Stimulated activated effector memory CD8-positive, alpha-beta T cell treated with anti-CD3 and anti-CD28 coated beads, Interleukin-12 subunit alpha, Interleukin-12 subunit beta, amount 100 ng/mL, for 72 hours (primary cell): ENCODE results near the gene FBXO5.
A peak's percentile ranks its signal among the peaks of the same experiment; 100 is the strongest.
"Not testable (repeated sequence)": the region's sequence is repeated elsewhere in the genome, so short reads cannot be mapped to it uniquely, and the experiment has no call there.

Experiments
- ATAC-seq: fragments of 150-1000 bp; cut with Tn5 transposase; 2 replicates; pipeline ENCODE4 v1.10.0; 2021
- DNase-seq, 2 donors: peaks; one replicate each; pipeline ENCODE4 v3.0.0; 2021 to 2022; ENCODE audit warnings: low spot score in 2 of 2
- H3K27ac Mint-ChIP-seq: one replicate; pipeline ENCODE4 v1.8.0; 2022; ENCODE audit warnings: mild to moderate bottlenecking, mixed read lengths
- H3K36me3 Mint-ChIP-seq: one replicate; pipeline ENCODE4 v1.8.0; 2022; ENCODE audit warnings: mild to moderate bottlenecking, mixed read lengths
- H3K4me1 Mint-ChIP-seq: one replicate; pipeline ENCODE4 v1.8.0; 2022; ENCODE audit warnings: mixed read lengths
- H3K4me3 Mint-ChIP-seq: one replicate; pipeline ENCODE4 v1.8.0; 2022; ENCODE audit warnings: mild to moderate bottlenecking, mixed read lengths
- H3K9me3 Mint-ChIP-seq: one replicate; pipeline ENCODE4 v1.8.0; 2022; ENCODE audit warnings: mixed read lengths

The FBXO5 gene

DNA sequence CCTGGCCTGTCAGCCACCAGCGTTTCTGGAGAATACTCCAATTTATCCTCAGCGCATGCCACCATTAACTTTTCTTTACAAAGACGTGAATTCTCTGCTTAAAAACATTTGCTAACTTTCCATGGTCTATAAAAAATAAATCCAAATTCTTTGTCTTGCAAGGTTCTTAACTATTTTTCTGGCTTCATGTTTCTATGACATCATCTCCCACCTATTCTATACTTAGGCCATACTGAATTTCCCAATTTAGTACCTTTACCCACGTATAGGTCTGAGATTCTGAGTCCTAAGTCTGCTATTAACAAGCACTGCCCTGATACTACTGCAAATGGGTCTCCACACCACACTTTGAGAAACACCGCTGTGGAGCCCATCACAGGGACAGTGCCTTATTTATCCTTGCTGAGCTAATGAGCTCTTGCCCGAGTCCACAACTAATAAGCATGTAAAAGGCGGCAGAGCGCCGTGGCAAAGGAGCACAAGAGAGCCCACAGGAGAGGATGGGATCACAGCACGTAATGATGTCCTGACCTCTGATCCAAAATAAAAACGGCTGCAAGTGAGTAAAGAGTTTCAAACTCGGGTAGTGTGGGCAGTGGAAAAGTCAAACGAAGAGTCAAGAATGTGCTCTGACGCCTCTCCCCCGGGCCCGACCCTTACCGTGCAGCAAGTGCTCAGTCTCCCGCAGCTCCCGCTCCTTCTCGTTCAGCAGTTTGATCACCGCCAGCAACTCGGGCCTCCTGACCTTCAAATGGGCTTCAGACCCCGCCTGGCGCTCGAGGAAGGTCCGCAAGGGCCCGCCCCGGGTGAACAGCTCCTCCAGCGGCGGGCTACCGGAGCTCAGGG, 19.1 kb upstream of the FBXO5 start:
- peak; percentile 49 for ATAC-seq
- peak in 1 of 2 donors; percentile 55 for DNase-seq
- H3K9me3 Mint-ChIP-seq = no peaks in the 10 kb centered on the region
- H3K4me3 Mint-ChIP-seq = peak overlapping the region; percentile 94
- peaks cover 49% of the 10 kb centered on the region for H3K36me3 Mint-ChIP-seq
- peaks cover 43% of the 10 kb centered on the region for H3K4me1 Mint-ChIP-seq
- peak overlapping the region; percentile 96 for H3K27ac Mint-ChIP-seq

DNA sequence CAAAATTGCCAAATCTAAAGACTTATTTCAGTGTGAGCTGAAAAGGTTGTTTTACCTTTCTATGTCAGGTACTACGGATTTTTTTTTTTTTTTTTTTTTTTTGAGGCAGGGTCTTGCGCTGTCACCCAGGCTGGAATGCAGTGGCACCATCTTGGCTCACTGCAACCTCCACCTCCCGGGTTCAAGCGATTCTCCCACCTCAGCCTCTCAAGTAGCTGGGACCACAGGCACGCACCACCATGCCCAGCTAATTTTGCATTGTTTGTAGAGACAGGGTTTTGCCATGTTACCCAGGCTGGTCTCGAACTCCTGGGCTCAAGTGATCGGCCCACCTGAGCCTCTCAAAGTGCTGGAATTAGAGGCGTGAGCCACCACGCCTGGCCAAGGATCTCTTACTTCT, 17.9 kb upstream of the FBXO5 start:
- Mint-ChIP-seq H3K36me3 (peaks cover 61% of the 10 kb centered on the region), H3K4me3 (peak overlapping the region; percentile 94), H3K27ac (peak overlapping the region; percentile 96), H3K4me1 (peaks cover 50% of the 10 kb centered on the region)
- ATAC-seq, H3K9me3 Mint-ChIP-seq, DNase-seq: not testable (repeated sequence)

DNA sequence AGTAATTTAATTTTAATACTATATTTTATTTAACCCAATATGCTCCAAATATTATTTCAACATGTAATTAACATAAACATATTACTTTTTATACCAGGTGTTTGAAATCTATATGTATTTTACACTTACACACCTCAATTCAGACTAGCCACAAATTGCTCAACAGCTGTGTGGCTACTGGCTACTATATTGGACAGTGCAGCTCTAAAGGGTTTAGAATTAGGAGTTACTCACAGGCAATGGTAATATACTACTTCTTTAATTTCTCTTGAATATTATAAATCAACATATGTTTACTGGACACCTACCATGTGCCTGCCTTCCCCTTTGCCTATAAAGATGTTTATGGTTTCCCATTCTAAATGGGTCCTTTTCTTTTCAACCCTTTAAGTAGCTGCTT, 17.4 kb upstream of the FBXO5 start:
- DNase-seq (no peak), ATAC-seq (no peak)
- Mint-ChIP-seq H3K36me3 (peaks cover 66% of the 10 kb centered on the region), H3K9me3 (no peaks in the 10 kb centered on the region), H3K4me3 (peak overlapping the region; percentile 94), H3K4me1 (peaks cover 50% of the 10 kb centered on the region), H3K27ac (no peak overlapping the region)

DNA sequence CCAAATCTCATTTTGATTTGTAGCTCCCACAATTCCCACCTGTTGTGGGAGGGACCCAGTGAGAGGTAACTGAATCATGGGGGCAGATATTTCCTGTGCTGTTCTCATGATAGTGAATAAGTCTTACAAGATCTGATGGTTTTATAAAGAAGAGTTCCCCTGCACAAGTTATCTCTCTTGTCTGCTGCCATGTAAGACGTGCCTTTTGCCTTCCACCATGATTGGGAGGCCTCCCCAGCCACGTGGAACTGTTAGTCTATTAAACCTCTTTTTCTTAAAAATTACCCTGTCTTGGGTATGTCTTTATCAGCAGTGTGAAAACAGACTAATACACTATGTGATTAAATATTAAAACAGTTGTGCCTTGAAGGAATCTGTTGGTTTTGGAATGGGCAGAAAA, 16.7 kb upstream of the FBXO5 start:
- not testable (repeated sequence) for H3K9me3 Mint-ChIP-seq, H3K27ac Mint-ChIP-seq, DNase-seq, ATAC-seq
- Mint-ChIP-seq H3K4me3 (peak overlapping the region; percentile 94), H3K4me1 (peaks cover 50% of the 10 kb centered on the region), H3K36me3 (peaks cover 74% of the 10 kb centered on the region)

DNA sequence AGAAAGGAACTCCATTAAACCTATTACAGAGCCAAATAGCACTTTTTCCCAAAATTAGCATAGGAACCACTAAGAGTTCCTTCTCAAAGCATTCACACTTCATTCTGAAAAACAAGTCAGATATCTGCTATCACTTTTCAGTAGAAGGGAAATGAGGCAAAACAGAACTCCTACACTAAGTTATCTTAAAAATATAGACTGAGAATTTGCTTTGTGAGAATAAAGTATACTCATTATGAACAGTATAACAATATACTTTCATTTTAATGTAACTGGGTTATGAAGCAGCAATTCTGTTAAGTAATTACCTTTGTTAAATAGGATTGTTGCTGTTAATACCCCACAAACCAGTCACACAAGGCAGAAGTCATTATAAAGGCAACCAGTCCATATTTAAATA, 11.0 kb upstream of the FBXO5 start:
- ATAC-seq = peak; percentile 77
- Mint-ChIP-seq H3K9me3 (no peaks in the 10 kb centered on the region), H3K4me3 (no peak overlapping the region), H3K36me3 (peaks cover 96% of the 10 kb centered on the region), H3K27ac (peak overlapping the region; percentile 77), H3K4me1 (peaks cover 20% of the 10 kb centered on the region)
- no peak for DNase-seq

DNA sequence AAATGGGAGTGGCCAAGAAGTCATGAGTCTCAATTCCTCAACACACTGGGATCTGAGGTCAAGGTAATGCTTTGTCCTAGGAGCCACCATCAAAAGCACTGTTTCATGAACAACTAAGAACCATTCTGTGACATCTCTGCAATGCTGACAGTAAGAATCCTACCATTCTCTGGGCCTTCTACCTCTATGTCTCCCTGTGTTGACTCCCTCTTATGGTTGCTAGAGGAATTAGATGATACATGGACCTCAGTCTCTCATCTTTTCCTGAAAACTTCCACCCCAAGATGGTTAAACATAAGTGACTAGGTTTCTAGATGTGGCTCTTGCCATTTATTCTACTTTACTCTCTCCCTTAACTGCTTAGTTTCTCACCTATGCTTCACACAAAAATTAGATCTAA, 10.6 kb upstream of the FBXO5 start:
- H3K4me1 Mint-ChIP-seq = peaks cover 19% of the 10 kb centered on the region
- no peak for DNase-seq
- peaks cover 92% of the 10 kb centered on the region for H3K36me3 Mint-ChIP-seq
- H3K9me3 Mint-ChIP-seq = no peaks in the 10 kb centered on the region
- H3K27ac Mint-ChIP-seq = peak overlapping the region; percentile 77
- peak; percentile 32 for ATAC-seq
- H3K4me3 Mint-ChIP-seq = no peak overlapping the region

DNA sequence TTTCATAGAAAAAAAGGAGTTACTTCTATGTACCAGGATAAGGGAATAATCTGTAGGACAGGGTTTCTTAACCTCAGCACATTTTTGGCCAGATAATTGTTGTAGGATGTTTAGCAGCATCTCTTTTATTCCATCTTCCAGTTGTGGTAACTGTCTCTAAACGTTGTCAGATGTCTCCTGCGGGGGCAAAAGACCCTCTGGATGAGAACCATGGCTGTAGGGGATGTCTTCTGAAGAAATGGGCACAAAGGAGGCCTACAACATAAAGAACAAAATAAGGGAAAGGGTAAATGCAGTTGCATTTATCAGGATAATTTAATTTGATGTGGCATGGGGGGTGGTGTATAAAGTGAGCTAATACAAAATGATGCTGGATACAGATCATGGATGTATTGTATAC, 4.1 kb upstream of the FBXO5 start:
- ATAC-seq = no peak
- DNase-seq = no peak
- H3K4me3 Mint-ChIP-seq = no peak overlapping the region
- H3K9me3 Mint-ChIP-seq = no peaks in the 10 kb centered on the region
- H3K36me3 Mint-ChIP-seq = peaks cover 66% of the 10 kb centered on the region
- no peak overlapping the region for H3K27ac Mint-ChIP-seq
- H3K4me1 Mint-ChIP-seq = peaks cover 14% of the 10 kb centered on the region

DNA sequence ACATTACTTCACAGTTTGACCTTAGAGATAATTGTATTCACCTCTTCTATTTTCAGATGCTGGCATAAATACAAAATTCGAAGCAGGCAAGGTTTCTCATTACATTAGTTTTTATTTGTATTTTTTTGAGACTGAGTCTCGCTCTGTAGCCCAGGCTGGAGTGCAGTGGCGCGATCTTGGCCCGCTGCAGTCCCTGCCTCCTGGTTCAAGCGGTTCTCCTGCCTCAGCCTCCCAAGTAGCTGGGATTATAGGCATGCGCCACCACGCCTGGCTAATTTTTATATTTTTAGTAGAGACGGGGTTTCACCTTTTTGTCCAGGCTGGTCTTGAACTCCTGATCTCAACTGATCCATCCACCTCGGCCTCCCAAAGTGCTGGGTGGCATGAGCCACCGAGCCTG, 2.5 kb upstream of the FBXO5 start:
- H3K4me1 Mint-ChIP-seq = peaks cover 24% of the 10 kb centered on the region
- peak overlapping the region; percentile 81 for H3K4me3 Mint-ChIP-seq
- peaks cover 64% of the 10 kb centered on the region for H3K36me3 Mint-ChIP-seq
- H3K27ac Mint-ChIP-seq, ATAC-seq, DNase-seq, H3K9me3 Mint-ChIP-seq: not testable (repeated sequence)

DNA sequence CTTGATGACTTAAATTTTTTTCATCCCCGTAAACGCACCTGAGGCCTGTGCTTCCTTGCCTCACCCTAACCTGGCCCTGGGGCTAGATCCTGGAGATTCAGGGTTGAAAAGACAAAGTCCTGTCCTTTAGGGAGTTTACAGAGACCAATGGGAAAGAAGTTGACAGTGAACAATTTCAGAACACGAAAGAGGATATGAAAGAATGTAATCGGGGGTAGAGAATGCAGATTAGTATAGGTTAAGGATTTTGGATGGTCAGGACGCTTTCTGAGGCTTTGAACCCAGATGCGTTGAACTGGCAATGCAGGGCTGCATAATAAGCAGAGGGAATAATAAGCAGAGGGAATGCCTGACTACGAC, 1.7 kb upstream of the FBXO5 start:
- H3K4me3 Mint-ChIP-seq = peak overlapping the region; percentile 81
- peaks cover 63% of the 10 kb centered on the region for H3K36me3 Mint-ChIP-seq
- no peak for DNase-seq
- peaks cover 29% of the 10 kb centered on the region for H3K4me1 Mint-ChIP-seq
- H3K27ac Mint-ChIP-seq = peak overlapping the region; percentile 96
- H3K9me3 Mint-ChIP-seq = no peaks in the 10 kb centered on the region
- no peak for ATAC-seq

DNA sequence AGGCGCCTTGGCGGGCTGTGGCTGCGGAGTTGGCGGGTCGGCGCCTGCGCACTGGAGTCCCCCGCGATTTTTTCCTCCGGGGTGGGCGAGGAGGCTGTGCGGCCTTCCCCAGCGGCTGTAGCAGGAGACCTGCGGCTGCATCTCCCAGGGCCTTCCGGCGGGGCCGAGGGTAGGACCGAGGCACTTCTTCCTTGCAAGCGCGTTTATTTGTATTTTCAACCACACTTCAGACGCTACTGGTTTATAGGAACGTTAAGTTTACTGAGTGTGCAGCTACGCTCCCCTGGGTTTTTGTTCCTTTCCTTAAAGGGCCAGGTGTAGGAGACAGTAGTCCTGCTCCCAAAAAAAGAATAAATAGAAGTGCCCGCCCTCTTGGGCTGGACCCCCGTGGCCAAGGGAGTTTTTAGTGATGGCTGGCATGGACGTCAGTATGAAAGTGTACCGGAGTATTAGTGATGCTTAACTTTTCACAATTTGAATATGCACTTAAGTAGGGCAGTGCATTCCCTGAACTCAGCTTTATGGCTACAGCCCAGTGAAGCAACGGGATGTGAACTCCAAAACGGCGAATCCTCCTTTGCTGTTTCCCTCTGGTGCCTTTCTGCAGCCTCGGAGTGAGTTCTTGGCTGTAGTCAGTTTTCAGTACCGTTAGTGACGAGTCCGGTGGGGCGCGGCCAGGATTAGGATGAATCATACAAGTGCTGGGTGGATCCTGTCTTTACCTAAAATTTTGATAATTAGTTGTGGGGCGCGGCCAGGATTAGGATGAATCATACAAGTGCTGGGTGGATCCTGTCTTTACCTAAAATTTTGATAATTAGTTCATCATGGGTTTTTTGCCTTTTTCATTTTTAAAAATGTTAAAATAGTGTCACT, 1.0 kb upstream of the FBXO5 start:
- DNase-seq (peak; percentile 45 to 83), ATAC-seq (peak; percentile 58)
- peak overlapping the region; percentile 96 for H3K27ac Mint-ChIP-seq
- peaks cover 67% of the 10 kb centered on the region for H3K36me3 Mint-ChIP-seq
- H3K4me1 Mint-ChIP-seq = peaks cover 29% of the 10 kb centered on the region
- no peaks in the 10 kb centered on the region for H3K9me3 Mint-ChIP-seq
- H3K4me3 Mint-ChIP-seq = peak overlapping the region; percentile 81

DNA sequence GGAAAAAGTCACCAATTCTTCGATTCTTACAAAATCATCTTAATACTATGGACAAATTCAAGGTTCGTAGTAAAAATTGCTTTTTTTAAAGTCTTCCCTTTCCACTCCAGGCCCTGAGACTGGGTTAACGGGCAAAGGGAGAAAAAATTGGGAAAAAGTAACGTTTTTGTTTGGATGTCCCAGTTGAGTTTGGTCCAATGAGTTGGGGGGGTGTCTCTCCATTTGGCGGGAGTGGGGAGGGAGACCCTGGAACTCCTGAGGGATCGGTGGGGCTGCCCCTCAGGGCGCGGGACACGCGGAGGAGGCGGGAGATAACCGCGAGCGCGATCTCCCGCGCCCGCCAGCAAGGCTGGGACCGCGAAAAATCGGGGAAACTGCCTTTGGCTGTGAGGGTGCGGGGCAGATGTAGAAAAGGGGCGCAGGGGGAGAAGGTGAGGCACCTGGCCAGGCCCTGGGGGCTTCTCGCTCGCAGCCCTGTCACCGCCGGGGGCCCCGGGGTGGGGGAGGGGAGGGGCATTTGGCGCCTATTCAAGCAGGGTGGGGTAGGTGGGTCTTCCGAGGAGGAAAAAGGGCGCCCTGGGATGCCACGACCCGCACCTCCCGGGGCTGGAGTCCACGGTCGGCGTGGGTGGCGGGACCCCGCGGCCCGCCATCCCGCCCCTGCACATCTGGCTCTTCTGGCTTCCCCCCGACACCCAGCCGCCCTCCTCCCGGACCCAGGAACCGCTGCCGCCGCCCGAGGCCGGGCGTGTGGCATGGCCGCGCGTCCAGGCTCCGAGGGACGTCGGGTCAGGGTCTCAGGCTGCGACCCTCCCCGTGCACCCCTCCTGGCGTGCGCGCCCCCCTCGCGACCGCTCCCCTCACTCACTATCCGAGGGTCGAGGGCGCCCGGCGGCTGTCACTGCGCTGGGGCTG, 595 bp downstream of the FBXO5 start:
- H3K9me3 Mint-ChIP-seq = no peaks in the 10 kb centered on the region
- peaks cover 80% of the 10 kb centered on the region for H3K36me3 Mint-ChIP-seq
- peak overlapping the region; percentile 96 for H3K27ac Mint-ChIP-seq
- H3K4me3 Mint-ChIP-seq = peak overlapping the region; percentile 81
- peaks cover 27% of the 10 kb centered on the region for H3K4me1 Mint-ChIP-seq
- DNase-seq = peak; percentile 16 to 74
- ATAC-seq = no peak

DNA sequence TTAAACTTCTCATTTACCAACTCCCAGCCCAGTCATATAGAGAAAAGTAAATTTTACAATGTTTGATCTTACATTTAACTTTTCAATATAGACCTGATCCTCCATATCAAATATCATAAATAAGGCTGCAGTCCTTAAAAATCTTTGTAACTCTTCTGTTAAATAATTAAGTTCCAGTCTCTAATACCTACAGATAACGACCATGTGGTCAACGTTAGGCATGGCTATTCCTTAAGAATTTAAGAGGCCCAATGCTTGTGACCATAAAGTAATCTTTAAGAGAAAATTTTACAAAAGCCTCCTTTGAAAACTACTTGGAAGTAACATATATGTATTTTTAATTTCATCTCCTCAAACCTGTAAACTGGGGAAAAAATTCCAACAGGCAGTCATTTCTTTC, 1.6 kb downstream of the FBXO5 start:
- DNase-seq = no peak
- H3K36me3 Mint-ChIP-seq = peaks cover 80% of the 10 kb centered on the region
- ATAC-seq = no peak
- H3K4me1 Mint-ChIP-seq = peaks cover 28% of the 10 kb centered on the region
- peak overlapping the region; percentile 81 for H3K4me3 Mint-ChIP-seq
- H3K9me3 Mint-ChIP-seq = no peaks in the 10 kb centered on the region
- H3K27ac Mint-ChIP-seq = no peak overlapping the region

DNA sequence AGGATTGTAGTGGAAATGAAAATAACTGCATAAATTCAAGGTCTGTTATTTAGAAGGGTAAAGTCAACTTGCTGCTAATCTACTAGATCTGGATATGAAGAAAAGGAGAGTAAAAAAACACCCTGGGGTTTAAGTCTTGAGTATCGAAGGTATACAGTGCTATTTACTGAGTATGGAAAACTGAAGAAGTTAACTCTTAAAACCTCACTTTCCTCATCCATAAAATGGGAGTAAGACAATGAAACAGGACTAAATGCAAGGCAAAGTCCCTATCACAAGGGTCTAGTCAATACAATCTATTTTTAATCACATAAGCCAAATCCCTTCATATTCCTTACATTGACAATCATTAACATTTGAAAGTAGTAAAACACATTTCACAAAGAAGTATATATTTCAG, 2.2 kb downstream of the FBXO5 start:
- Mint-ChIP-seq H3K4me1 (peaks cover 30% of the 10 kb centered on the region), H3K27ac (no peak overlapping the region), H3K4me3 (peak overlapping the region; percentile 81), H3K9me3 (no peaks in the 10 kb centered on the region), H3K36me3 (peaks cover 79% of the 10 kb centered on the region)
- DNase-seq (no peak), ATAC-seq (no peak)

DNA sequence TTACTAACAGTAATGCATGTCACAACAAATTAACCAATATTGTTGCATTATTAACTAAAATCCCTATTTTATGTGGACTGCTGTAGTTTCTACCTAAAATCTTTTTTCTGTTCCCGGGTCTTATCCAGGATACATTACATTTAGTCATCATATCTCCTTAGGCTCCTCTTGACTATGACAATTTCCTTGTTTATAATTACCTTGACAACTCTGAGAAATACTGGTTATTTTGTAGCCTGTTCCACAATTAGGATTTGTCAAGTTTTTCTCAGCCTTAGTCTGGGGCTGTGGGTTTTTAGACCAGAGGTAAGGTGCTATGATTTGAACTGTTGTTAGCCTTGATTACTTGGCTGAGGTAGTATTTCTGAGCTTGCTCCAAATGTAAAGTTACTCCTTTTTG, 3.7 kb downstream of the FBXO5 start:
- H3K4me3 Mint-ChIP-seq = no peak overlapping the region
- H3K27ac Mint-ChIP-seq = no peak overlapping the region
- no peak for DNase-seq
- H3K9me3 Mint-ChIP-seq = no peaks in the 10 kb centered on the region
- H3K36me3 Mint-ChIP-seq = peaks cover 88% of the 10 kb centered on the region
- no peak for ATAC-seq
- peaks cover 32% of the 10 kb centered on the region for H3K4me1 Mint-ChIP-seq

DNA sequence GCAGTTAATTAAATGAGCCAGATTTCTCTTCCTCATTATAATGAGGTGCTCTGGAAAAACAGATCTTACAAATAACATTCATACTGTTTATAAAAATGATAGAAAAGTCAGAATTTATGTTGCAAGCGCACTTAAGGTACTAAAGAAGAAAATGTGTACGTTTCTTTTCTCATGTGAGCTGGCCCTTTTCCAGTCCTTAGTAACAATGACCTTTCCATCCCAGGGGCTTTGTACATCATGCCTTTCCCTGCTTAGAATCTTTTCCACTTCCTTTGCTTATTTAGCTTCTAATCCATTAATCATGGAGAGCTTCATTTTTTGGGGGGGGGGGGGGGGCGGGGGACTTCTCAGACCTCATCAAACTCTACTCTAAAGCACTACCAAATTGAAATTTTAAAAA, 4.8 kb downstream of the FBXO5 start:
- Mint-ChIP-seq H3K27ac (no peak overlapping the region), H3K36me3 (peaks cover 88% of the 10 kb centered on the region), H3K9me3 (no peaks in the 10 kb centered on the region), H3K4me3 (no peak overlapping the region), H3K4me1 (peaks cover 32% of the 10 kb centered on the region)
- ATAC-seq = no peak
- no peak for DNase-seq
